Measurements from ENCODE around the gene AFMID. TPM values are rescaled to one million over a fixed set of nuclear protein-coding genes. Genes with fewer than 3 reads are reported as not detected.

Gene AFMID
- total RNA-seq, 1 donor from 2014 or later, result 26.5 TPM

GRCh38 chr17:78236362-78237127, 49.4 kb downstream of the AFMID start:
- no peak for TF ChIP-seq CTCF (IDR thresholded peaks at IDR 0.05; ENCODE audit: unreplicated experiment)
- H3K36me3 Mint-ChIP-seq (ENCODE audit: insufficient read depth), result no peaks in the 10 kb centered on the region
- H3K27me3 Mint-ChIP-seq, result peaks cover 26% of the 10 kb centered on the region
- DNase-seq (ENCODE audit: low spot score, unreplicated experiment), result no peak
- H3K27ac Mint-ChIP-seq, result no peak overlapping the region
- no peaks in the 10 kb centered on the region for H3K9me3 Mint-ChIP-seq (ENCODE audit: low read depth)
- H3K4me1 Mint-ChIP-seq (ENCODE audit: low read depth), result no peaks in the 10 kb centered on the region
- no peak overlapping the region for H3K4me3 Mint-ChIP-seq (ENCODE audit: low read depth)

- Mint-ChIP-seq H3K9me3 (ENCODE audit: low read depth) (no peaks in the 10 kb centered on the region), H3K4me3 (ENCODE audit: low read depth) (no peak overlapping the region), H3K36me3 (ENCODE audit: insufficient read depth) (no peaks in the 10 kb centered on the region), H3K27me3 (peaks cover 19% of the 10 kb centered on the region), H3K4me1 (ENCODE audit: low read depth) (no peaks in the 10 kb centered on the region), H3K27ac (no peak overlapping the region)
- DNase-seq (ENCODE audit: low spot score, unreplicated experiment), result no peak
- TF ChIP-seq CTCF (IDR thresholded peaks at IDR 0.05; ENCODE audit: unreplicated experiment), result no peak
Observed at GRCh38 chr17:78237401-78238012, 50.3 kb downstream of the AFMID start.

GRCh38 chr17:78238823-78239488, 51.8 kb downstream of the AFMID start:
- TF ChIP-seq CTCF (IDR thresholded peaks at IDR 0.05; ENCODE audit: unreplicated experiment), result no peak
- Mint-ChIP-seq H3K27ac (no peak overlapping the region), H3K4me3 (ENCODE audit: low read depth) (no peak overlapping the region), H3K36me3 (ENCODE audit: insufficient read depth) (no peaks in the 10 kb centered on the region), H3K4me1 (ENCODE audit: low read depth) (no peaks in the 10 kb centered on the region), H3K9me3 (ENCODE audit: low read depth) (no peaks in the 10 kb centered on the region), H3K27me3 (peaks cover 8% of the 10 kb centered on the region)
- DNase-seq (ENCODE audit: low spot score, unreplicated experiment), result no peak

GRCh38 chr17:78239489-78239931, 52.3 kb downstream of the AFMID start:
- no peak for TF ChIP-seq CTCF (IDR thresholded peaks at IDR 0.05; ENCODE audit: unreplicated experiment)
- H3K36me3 Mint-ChIP-seq (ENCODE audit: insufficient read depth), result no peaks in the 10 kb centered on the region
- H3K4me3 Mint-ChIP-seq (ENCODE audit: low read depth), result no peak overlapping the region
- H3K4me1 Mint-ChIP-seq (ENCODE audit: low read depth), result no peaks in the 10 kb centered on the region
- H3K27ac Mint-ChIP-seq, result no peak overlapping the region
- no peak for DNase-seq (ENCODE audit: low spot score, unreplicated experiment)
- H3K9me3 Mint-ChIP-seq (ENCODE audit: low read depth), result no peaks in the 10 kb centered on the region
- peaks cover 6% of the 10 kb centered on the region for H3K27me3 Mint-ChIP-seq

- TF ChIP-seq CTCF (IDR thresholded peaks at IDR 0.05; ENCODE audit: unreplicated experiment), result no peak
- H3K27me3 Mint-ChIP-seq, result no peaks in the 10 kb centered on the region
- H3K9me3 Mint-ChIP-seq (ENCODE audit: low read depth), result no peaks in the 10 kb centered on the region
- no peaks in the 10 kb centered on the region for H3K4me1 Mint-ChIP-seq (ENCODE audit: low read depth)
- no peak for DNase-seq (ENCODE audit: low spot score, unreplicated experiment)
- H3K36me3 Mint-ChIP-seq (ENCODE audit: insufficient read depth), result no peaks in the 10 kb centered on the region
- no peak overlapping the region for H3K4me3 Mint-ChIP-seq (ENCODE audit: low read depth)
- no peak overlapping the region for H3K27ac Mint-ChIP-seq
Observed at GRCh38 chr17:78240012-78240655, 53.0 kb downstream of the AFMID start.

Data from progenitor cell of endocrine pancreas (in vitro differentiated cells).